ENCODE results near the gene ESD. TPM values are rescaled to one million over a fixed set of nuclear protein-coding genes. Genes with fewer than 3 reads are reported as not detected.
A peak's percentile ranks its signal among the peaks of the same experiment; 100 is the strongest.

ESD gene
- total and polyA plus RNA-seq, 2 of the 13 experiments (the other 11 are each of a cell fraction or from before 2014, with no cell fraction given) = 118 to 147 TPM

GRCh38 chr13:46796515-46797474 is at the start of gene ESD (continued):
- TF ChIP-seq ZNF280B (CRISPR knock-in tag; IDR thresholded peaks at IDR 0.05; ENCODE audit: borderline replicate concordance) (no peak; the same call in 1 of the 2 replicates), CBX1 (IDR thresholded peaks at IDR 0.05; ENCODE audit: low read depth) (no peak), SIX4 (CRISPR knock-in tag; IDR thresholded peaks at IDR 0.05) (0 out of 2 replicates have a peak, but pooled peaks have one; percentile 7), CEBPB (IDR thresholded peaks at IDR 0.05; ENCODE audit: borderline replicate concordance, low read depth, low read length) (no peak), ZNF496 (CRISPR knock-in tag; IDR thresholded peaks at IDR 0.05; ENCODE audit: insufficient replicate concordance) (no peak), ELF4 (CRISPR knock-in tag; IDR thresholded peaks at IDR 0.05; ENCODE audit: borderline replicate concordance) (no peak), SMARCC2 (IDR thresholded peaks at IDR 0.05) (no peak), KMT2A (CRISPR knock-in tag; IDR thresholded peaks at IDR 0.05) (peak; percentile 70; the same call in 1 of the 2 replicates), ATF7 (IDR thresholded peaks at IDR 0.05) (no peak), ATF7 (CRISPR knock-in tag; IDR thresholded peaks at IDR 0.05) (no peak), CENPBD1 (CRISPR knock-in tag; IDR thresholded peaks at IDR 0.05; ENCODE audit: borderline replicate concordance, low read depth) (no peak), TEAD3 (CRISPR knock-in tag; optimal IDR thresholded peaks at IDR 0.05; ENCODE audit: borderline replicate concordance) (peak; percentile 22), ZSCAN9 (CRISPR knock-in tag; IDR thresholded peaks at IDR 0.05; ENCODE audit: borderline replicate concordance) (no peak; the same call in 1 of the 2 replicates), ZNF275 (CRISPR knock-in tag; IDR thresholded peaks at IDR 0.05; ENCODE audit: borderline replicate concordance) (peak; percentile 53; the same call in 1 of the 2 replicates), ZFP1 (CRISPR knock-in tag; IDR thresholded peaks at IDR 0.05) (no peak; the same call in 1 of the 2 replicates), ZNF580 (CRISPR knock-in tag; IDR thresholded peaks at IDR 0.05; ENCODE audit: borderline replicate concordance, low read depth) (peak; percentile 77), SRSF9 (IDR thresholded peaks at IDR 0.05; ENCODE audit: borderline replicate concordance, insufficient read depth, low read depth, low read length, poor library complexity, severe bottlenecking) (no peak), ZNF710 (CRISPR knock-in tag; IDR thresholded peaks at IDR 0.05; ENCODE audit: borderline replicate concordance) (no peak; the same call in 1 of the 2 replicates), KAT7 (CRISPR knock-in tag; IDR thresholded peaks at IDR 0.05; ENCODE audit: borderline replicate concordance) (peak; percentile 82)
